ENCODE results near the gene TOMM40.
"Not testable (repeated sequence)": the region's sequence is repeated elsewhere in the genome, so short reads cannot be mapped to it uniquely, and the experiment has no call there.

TOMM40 gene

DNA sequence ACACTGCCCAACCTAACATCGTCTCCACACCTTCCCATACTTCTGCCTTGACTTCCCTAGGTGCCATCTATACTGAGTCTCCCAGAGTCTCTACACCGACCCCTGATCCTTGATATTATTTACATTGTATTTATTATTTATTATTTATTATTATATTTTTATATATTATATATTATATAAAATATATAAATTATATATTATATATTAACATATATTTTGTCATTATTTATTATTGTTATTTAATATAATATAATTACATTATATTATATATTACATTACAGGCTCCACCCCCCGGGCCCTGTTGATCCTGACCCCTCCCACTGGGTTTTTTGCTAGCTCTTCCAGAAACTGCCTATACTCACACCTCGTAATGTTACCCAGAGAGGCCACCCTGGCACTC is 18.4 kb upstream of the TOMM40 start:
- peak; percentile 79 for FAIRE-seq

DNA sequence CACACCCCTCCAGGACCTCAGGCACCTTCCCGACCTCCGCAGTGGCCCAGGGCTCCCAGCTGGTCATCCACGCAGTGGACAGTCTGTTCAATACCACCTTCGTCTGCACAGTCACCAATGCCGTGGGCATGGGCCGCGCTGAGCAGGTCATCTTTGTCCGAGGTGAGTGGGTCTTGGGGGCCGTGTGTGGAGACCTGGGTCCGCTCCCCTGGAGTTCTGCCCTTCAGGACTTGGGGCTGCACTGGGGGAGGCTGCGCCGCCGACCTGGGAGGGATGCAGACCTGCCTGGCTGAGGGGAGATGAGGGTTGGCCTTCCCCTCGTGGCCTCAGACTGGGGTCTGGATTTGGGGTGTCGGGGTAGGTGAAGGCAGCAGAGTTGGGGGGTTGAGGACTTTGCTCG is 16.7 kb upstream of the TOMM40 start:
- FAIRE-seq = no peak

DNA sequence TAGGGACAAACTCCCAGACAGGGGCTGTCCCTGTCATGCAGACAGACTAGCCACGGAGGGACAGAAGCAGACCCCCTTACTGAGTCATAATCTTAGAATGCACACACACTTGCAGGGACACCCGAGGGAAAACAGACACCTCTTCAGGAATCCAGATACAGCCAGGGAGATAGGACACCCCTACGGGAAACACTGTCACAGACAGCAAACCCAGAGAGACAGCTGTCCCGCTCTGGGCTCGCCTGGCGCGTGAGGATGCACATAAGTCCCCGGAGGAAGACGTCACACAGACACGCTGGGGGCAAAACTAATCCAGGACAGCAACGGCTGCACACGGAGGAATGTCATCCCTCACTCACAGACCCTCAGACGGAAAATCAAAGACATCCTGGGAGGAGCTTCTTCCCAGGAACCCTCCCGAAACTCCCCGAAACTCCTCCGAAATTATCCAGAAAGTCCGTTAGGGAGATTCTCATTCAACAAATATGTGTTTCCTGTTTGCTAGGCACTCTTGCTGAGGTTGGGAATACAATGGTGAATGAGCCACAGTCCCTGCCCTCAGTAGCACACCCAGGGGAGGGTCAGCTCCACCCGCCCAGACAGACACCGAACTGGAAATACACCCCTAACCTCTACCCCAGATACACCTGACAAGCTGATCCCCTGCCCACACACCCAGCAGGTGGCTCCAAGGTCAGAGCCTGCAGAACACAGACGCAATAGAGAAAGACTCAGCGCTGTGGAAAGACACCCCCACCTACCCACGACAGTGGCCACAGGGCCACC is 15.2 kb upstream of the TOMM40 start:
- no peak for FAIRE-seq

DNA sequence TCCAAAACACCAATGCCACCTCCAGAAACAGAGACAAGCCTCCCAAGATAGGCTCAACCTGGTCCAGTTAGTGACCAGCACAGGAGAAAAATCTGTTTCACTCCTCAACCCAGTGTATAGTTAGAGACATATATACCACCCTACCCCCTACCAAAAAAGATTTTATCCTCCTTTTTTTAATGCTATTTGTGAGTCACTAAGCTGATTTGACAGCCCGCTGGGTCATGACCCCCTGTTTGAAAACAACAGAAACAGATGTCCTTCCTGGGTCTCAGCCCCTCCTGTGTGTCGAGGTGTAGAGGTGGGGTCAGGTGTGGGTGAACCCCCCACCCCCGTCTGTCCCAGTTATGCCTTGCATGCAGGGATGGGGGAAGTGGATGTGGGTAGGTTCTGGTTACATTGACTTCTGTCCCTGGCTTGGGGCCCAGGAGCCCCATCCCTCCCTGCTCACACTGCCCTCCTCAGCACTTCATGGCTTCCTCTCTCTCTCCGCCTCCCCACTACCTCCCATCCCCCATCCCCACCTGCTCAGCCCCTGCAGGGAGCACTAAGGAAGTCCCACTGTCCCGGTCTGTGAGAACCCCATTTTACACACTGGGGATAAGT is 14.0 kb upstream of the TOMM40 start:
- no peak for FAIRE-seq

DNA sequence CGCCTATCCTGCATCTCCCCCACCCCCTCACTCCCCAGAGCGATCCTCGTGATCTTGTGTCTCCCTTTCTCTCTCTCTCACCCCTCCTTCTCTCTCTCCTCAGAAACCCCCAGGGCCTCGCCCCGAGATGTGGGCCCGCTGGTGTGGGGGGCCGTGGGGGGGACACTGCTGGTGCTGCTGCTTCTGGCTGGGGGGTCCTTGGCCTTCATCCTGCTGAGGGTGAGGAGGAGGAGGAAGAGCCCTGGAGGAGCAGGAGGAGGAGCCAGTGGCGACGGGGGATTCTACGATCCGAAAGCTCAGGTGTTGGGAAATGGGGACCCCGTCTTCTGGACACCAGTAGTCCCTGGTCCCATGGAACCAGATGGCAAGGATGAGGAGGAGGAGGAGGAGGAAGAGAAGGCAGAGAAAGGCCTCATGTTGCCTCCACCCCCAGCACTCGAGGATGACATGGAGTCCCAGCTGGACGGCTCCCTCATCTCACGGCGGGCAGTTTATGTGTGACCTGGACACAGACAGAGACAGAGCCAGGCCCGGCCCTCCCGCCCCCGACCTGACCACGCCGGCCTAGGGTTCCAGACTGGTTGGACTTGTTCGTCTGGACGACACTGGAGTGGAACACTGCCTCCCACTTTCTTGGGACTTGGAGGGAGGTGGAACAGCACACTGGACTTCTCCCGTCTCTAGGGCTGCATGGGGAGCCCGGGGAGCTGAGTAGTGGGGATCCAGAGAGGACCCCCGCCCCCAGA is 12.8 kb upstream of the TOMM40 start:
- FAIRE-seq = no peak

DNA sequence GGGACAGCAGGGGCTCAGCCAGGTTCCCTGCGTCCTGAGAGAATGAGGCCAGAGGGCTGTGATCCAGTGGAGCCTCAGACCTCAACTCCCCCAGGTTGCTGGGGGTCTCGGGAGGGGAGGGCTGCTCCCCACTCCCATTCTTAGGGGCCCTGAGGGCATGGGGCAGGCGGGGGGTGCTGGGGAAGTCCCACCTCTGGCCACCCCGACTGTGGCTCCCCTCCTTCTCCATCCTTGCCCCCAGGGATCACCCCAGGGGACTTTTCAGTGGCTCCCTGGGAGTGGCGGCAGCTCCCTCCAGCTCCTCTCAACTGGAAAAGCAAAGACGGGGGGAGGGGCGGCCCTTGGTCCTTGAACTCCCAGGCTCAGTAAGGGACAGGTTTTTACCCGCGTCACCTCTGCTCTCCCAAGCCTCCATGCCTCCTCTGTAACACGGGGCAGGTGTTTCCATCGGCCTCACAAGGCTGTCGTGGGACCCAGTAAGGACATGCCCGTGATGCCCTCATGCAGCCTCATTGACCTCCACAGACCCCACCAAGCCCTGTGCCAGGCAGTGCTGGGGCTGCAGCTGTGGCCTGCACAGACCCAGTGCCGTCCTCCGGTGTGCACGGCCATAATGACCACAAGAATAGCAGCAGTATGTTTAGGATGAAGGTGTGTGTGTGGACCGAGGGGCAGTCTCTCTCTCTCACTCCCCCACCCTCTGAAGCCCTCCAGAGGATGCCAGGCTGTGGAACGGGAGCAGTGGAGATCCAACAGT is 11.6 kb upstream of the TOMM40 start:
- no peak for FAIRE-seq

DNA sequence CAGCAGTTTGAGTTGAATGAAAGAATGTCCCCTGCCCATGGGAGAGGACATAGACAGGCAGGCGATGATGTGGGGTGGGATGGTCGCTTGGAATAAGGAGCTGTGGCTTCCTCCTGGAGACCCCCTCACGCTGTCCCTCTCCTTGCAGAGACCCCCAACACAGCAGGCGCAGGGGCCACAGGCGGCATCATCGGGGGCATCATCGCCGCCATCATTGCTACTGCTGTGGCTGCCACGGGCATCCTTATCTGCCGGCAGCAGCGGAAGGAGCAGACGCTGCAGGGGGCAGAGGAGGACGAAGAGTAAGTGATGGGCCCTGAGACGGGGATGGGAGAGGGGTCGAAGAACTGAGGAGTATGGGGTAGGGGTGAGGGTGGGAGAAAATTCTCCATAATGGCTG is 9.0 kb upstream of the TOMM40 start:
- FAIRE-seq = no peak

DNA sequence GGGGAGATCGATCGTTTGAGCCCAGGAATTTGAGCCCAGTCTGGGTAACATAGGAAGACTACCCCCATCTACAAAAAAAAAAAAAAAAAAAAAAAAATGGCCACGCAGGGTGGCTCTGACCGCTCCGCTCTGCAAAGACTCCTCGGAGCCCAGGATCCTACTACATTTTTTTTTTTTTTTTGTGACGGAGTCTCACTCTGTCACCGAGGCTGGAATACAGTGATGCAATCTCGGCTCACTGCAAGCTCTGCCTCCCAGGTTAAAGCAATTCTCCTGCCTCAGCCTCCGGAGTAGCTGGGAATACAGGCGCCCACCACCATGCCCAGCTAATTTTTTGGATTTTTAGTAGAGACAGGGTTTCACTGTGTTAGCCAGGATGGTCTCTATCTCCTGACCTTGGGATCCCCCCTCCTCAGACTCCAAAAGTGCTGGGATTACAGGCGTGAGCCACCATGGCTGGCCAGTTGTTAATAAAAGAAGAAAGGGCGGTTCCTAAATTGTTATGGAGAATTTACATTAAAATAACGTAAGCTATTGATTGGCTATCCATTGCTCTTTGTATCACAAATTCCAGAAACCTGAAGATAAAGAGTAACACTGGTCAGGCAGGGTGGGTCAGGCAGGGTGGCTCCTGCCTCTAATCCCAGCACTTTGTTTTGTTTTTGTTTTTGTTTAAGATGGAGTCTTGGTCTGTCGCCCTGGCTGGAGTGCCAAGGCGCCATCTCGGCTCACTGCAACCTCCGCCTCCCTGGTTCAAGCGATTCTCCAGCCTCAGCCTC is 8.2 kb upstream of the TOMM40 start:
- not testable (repeated sequence) for FAIRE-seq

DNA sequence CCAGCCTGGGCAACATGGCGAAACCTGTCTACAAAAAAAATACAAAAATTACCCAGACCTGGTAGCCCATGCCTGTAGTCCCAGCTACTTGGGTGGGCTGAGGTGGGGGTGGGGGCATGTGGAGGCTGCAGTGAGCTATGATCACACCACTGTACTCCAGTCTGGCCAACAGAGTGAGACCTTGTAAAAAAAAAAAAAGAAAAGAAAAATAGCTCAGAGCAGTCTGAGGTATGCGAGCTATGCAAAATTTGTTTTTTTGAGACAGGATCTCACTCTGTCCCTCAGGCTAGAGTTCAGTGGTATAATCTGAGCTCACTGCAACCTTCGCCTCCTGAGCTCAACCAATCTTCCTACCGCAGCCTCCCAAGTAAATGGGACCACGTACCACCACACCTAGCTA is 7.1 kb upstream of the TOMM40 start:
- FAIRE-seq = no peak

DNA sequence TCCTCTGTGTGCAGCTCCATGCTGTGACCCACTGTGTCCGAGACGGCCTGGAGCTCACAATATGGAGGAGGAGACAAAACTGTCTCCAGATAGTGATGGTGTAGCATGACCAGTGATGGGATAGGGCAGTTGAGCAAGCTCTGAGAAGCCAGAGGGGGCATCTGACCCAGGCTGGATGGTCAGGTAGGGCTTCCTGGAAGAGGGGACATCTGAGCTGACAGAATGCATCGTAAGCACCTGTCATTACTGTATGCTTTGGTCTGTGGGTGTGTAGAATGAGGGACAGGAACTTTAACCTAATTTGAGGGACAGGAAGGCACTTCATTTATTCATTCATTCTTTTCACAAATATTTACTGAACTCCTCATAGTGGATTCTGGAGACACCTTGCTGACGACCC is 6.5 kb upstream of the TOMM40 start:
- FAIRE-seq = no peak

DNA sequence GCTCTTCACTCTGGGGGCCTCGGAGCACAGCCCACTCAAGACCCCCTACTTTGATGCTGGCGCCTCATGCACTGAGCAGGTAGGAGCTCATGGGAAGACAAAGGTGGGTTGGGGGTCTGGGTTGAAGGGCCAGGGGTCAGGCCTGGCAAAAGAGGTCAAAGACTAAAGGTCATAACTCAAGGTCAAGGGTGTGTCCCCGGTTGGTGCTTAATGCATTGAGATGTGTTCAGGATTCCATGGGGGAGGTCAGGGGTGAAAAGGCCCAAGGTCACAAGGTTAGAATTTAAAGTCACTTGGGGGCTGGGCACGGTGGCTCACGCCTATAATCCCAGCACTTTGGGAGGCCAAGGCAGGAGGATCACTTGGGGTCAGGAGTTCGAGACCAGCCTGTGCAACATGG is 4.9 kb upstream of the TOMM40 start:
- no peak for FAIRE-seq

DNA sequence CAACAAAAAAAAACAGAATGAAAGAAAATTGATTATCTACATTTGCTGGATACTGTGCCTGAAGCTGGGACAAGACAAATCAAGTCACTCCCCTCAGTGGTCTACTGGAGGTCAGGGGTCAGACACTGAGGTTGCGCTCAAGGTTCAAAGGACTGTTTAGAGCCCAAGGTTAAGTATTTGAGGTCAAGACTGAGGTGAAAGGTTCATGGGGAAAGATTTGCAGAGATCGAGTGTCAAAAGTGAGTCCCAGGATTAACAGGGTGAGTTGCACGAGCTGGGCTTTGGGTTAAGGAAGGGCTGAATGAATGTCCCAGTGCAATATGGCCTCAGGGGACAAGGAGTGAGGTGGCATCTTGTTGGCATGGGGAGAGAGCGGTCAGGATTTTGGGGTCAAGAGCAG is 3.4 kb upstream of the TOMM40 start:
- no peak for FAIRE-seq

DNA sequence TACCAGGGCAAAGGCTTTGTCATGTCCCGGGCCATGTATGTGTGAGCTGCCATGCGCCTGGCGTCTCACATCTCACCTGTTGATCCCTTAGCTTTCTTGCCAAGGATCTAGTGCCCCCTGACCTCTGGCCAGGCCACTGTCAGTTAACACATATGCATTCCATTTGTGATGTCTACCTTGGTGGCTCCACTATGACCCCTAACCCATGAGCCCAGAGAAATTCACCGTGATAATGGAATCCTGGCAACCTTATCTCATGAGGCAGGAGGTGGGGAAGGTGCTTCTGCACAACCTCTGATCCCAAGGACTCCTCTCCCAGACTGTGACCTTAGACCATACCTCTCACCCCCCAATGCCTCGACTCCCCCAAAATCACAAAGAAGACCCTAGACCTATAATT is 2.7 kb upstream of the TOMM40 start:
- FAIRE-seq = not testable (repeated sequence)

DNA sequence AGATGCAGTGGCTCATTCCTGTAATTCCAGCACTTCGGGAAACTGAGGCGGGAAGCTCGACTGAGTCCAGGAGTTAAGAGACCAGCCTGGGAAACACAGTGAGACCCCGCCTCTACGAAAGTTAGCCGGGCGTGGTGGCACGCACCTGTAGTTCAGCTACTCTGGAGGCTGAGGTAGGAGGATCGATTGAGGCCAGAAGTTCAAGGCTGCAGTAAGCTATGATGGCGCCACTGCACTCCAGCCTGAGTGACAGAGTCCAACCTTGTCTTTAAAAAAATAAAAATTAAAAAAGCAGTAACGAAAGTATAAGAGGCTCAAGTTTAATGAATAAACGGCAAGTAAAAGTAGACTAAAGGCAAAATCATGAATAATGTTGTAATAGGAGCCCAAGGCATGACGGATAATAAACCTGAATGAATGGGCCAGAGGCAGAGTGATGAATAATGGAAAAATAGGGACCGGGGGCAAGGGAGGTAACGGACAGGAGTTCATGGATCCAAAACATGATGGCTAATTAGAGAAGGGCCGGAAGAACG is 1.2 kb upstream of the TOMM40 start:
- FAIRE-seq = no peak

DNA sequence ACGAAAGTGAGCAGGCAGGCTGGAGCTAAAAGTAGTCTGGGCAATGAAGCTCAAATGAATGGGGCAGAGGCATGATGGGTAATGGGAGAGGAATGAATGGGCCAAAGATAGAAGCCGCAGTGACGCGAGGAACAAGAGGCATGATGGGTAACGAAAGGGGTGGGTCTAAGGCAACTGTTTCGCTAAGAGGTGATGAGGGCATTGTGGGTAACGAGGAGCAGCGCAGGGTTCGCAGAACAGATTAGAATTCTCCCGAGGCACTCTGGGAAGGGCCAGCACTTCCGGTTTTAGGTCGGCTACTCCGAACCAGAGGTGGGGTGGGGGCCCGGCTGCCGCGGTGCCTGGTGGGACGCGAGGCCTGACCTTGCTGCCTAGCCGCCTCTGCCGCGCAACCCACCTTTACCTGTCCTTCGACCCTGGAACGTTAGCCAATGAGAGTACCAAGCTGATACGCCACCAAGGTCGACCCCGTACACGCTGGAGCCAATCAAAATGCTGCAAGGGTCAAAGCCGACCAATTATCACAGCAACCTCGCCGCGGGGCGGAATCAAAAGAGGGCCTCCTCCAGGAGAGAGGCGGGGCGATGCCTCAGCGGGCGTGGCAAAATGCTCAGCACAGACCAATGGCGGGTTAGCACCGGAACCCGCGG is 563 bp upstream of the TOMM40 start:
- peak; percentile 99 for FAIRE-seq

DNA sequence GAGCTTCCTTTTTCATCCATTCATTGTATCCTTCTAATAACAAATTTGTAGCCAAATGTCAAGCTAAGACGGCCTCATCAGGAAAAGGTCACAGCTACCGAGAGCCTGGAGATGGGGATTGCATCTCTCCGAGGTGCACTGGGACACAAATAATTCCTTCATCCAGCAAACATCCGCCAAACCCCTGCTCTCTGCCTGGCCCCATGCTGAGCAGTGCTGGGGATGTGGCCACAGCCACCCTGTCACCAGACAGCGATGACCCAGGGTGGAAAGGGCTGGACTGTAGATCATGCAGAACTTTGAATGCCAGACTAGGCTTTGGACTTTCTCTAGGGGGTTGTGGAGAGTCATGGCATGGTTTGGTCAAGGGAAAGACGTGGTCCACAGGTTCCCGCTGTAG is 1.9 kb downstream of the TOMM40 start:
- no peak for FAIRE-seq

DNA sequence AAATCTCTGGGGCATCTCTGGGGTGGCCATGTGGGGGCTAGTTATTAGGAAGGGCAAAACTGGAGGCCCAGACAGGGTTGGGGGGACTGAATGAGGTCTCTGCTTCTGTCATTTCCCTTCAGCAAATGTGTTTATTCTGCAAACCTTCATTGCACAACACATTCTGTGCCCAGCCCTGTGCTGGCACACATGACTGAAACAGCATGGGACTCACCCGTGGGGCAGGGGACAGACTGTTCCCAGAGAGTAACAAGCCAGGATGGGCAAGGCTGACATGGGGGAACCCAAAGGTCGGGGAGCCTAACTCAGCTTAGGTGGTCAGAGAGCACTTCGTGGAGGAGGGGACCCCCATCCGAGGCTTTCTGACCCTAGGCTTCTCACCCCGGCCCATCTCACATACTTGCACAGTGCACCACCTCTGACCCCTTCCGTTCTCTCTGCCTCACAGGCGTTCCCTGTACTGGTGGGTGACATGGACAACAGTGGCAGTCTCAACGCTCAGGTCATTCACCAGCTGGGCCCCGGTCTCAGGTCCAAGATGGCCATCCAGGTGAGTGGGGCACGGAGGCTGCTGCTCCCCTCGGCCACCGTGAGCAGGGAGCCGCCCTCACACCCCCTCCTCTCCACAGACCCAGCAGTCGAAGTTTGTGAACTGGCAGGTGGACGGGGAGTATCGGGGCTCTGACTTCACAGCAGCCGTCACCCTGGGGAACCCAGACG is 2.4 kb downstream of the TOMM40 start:
- FAIRE-seq = no peak

DNA sequence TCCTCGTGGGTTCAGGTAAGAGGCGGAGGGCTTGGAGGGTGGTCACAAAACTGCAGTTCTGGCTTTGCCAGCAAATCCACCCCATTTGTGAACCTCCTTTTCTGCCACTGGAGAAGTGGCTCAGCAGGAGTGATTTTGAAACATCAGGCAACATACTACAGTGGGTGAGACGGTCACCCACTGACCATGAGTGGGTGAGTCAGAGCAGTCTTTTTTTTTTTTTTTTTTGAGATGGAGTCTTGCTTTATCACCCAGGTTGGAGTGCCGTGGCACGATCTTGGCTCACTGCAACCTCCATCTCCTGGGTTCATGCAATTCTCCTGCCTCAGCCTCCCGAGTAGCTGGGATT is 3.0 kb downstream of the TOMM40 start:
- no peak for FAIRE-seq

DNA sequence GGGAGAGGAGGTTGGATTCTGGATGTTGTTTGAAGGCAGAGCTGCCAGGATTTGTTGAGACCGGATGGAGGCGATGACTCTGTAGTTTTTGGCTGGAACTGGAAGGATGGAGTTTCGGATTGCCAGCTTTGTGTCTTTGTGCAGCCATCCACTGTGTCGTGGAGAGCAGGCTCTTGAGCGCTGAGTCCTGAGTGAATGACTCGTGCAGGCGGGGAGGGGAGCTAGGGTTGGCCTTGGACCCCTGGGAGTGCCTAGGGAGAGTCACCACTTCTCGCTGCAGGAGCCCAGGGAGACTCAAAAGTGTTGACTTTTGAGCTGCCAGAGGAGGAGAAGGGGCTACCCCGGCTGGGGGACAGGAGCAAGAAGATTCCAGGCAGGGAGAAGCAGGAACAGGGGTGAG is 3.9 kb downstream of the TOMM40 start:
- no peak for FAIRE-seq

DNA sequence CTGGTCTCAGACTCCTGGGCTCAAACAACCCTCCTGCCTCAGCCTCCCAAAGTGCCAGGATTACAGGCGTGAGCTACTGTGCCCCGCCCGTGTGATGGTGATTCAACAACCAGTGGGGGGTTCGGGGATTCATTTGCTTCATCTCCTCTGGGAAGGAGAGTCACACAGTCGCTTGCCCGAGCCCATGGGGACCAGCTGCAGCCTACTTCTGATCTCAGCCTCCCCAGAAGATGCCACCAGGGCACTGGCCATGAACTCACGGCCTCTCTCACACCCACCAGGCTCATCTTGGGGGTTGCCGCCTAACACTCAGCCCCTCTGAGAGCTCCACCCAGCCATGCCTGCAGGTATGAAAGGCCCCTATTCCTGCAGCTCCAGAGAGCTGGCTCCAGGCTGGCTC is 6.8 kb downstream of the TOMM40 start:
- no peak for FAIRE-seq
